Trophoblast cell (in vitro differentiated cells and primary cell): ENCODE results near the gene PACSIN3.

Source experiments
- DNase-seq, 2 donors: peaks; one replicate each; pipeline ENCODE4 v3.0.0-alpha.2; 2016
- H2AFZ ChIP-seq: 2 replicates; pipeline ENCODE4 v1.6.1; 2013; ENCODE audit warnings: low read length, moderate library complexity, mild to moderate bottlenecking; ENCODE audit not compliant: insufficient read depth, poor library complexity
- H2AK5ac ChIP-seq: 2 replicates; pipeline ENCODE4 v1.6.1; 2013; ENCODE audit warnings: mild to moderate bottlenecking, low read length
- H2BK120ac ChIP-seq: 2 replicates; pipeline ENCODE4 v1.6.1; 2013; ENCODE audit warnings: low read length, mild to moderate bottlenecking, moderate library complexity; ENCODE audit not compliant: insufficient read depth, poor library complexity
- H2BK12ac ChIP-seq: 2 replicates; pipeline ENCODE4 v1.6.1; 2013; ENCODE audit warnings: mild to moderate bottlenecking, low read length, moderate library complexity
- H2BK5ac ChIP-seq: 2 replicates; pipeline ENCODE4 v1.6.1; 2013; ENCODE audit warnings: low read length, low read depth, moderate library complexity, mild to moderate bottlenecking; ENCODE audit not compliant: poor library complexity
- H3K14ac ChIP-seq: 2 replicates; pipeline ENCODE4 v1.6.1; 2013; ENCODE audit warnings: mild to moderate bottlenecking, low read length
- H3K18ac ChIP-seq: 2 replicates; pipeline ENCODE4 v1.6.1; 2013; ENCODE audit warnings: mild to moderate bottlenecking, low read length
- H3K23ac ChIP-seq: 2 replicates; pipeline ENCODE4 v1.6.1; 2013; ENCODE audit warnings: low read length
- H3K27ac ChIP-seq: 2 replicates; pipeline ENCODE4 v1.5.1; 2013; ENCODE audit warnings: low read depth, mild to moderate bottlenecking, inconsistent platforms, low read length, moderate library complexity
- H3K27me3 ChIP-seq: 2 replicates; pipeline ENCODE4 v1.6.1; 2013; ENCODE audit warnings: inconsistent platforms, mild to moderate bottlenecking, low read length, moderate library complexity; ENCODE audit not compliant: insufficient read depth
- H3K36me3 ChIP-seq, 2 experiments: 1 replicate in 1 of 2; 2 replicates in 1 of 2; pipeline ENCODE4 v1.6.1; 2013; ENCODE audit warnings: low read length in 2 of 2, mild to moderate bottlenecking in 2 of 2, moderate library complexity in 1 of 2; ENCODE audit not compliant: insufficient read depth in 2 of 2, control insufficient read depth in 1 of 2
- H3K4ac ChIP-seq: 2 replicates; pipeline ENCODE4 v1.6.1; 2013; ENCODE audit warnings: low read depth, mild to moderate bottlenecking, low read length, moderate library complexity
- H3K4me1 ChIP-seq, 2 experiments: 1 replicate in 1 of 2; 2 replicates in 1 of 2; pipeline ENCODE4 v1.6.1; 2013; ENCODE audit warnings: low read length in 2 of 2, mild to moderate bottlenecking in 2 of 2, moderate library complexity in 1 of 2; ENCODE audit not compliant: insufficient read depth in 2 of 2, control insufficient read depth in 1 of 2
- H3K4me2 ChIP-seq: 2 replicates; pipeline ENCODE4 v1.6.1; 2013; ENCODE audit warnings: inconsistent platforms, mild to moderate bottlenecking, low read length, moderate library complexity
- H3K4me3 ChIP-seq: 2 replicates; pipeline ENCODE4 v1.5.1; 2013; ENCODE audit warnings: mild to moderate bottlenecking, low read depth, low read length, inconsistent platforms
- H3K79me1 ChIP-seq: one replicate; pipeline ENCODE4 v1.6.1; 2013; ENCODE audit warnings: low read length
- H3K79me2 ChIP-seq: 2 replicates; pipeline ENCODE4 v1.6.1; 2013; ENCODE audit warnings: low read length, mild to moderate bottlenecking; ENCODE audit not compliant: control insufficient read depth, insufficient read depth, poor library complexity
- H3K9ac ChIP-seq: 2 replicates; pipeline ENCODE4 v1.6.1; 2013; ENCODE audit warnings: mild to moderate bottlenecking, low read length
- H3K9me3 ChIP-seq: 2 replicates; pipeline ENCODE4 v1.6.1; 2013; ENCODE audit warnings: low read depth, mild to moderate bottlenecking, control low read depth, inconsistent platforms, low read length; ENCODE audit not compliant: insufficient read depth
- H4K12ac ChIP-seq: 2 replicates; pipeline ENCODE4 v1.6.1; 2013; ENCODE audit warnings: low read depth, mild to moderate bottlenecking, low read length, moderate library complexity
- H4K8ac ChIP-seq: 2 replicates; pipeline ENCODE4 v1.6.1; 2013; ENCODE audit warnings: low read depth, mild to moderate bottlenecking, low read length, moderate library complexity
- H4K91ac ChIP-seq: one replicate; pipeline ENCODE4 v1.6.1; 2013; ENCODE audit warnings: low read depth, mild to moderate bottlenecking, low read length, moderate library complexity
- WGBS: extraction: QIAGEN DNeasy Blood & Tissue Kit; methylation state at CpG from one replicate; pipeline ENCODE4 v1.1.7; 2013; ENCODE audit warnings: missing lambda C conversion rate; ENCODE audit not compliant: insufficient read length, insufficient coverage; ENCODE audit errors: extremely low coverage; 5-methylcytosine and 5-hydroxymethylcytosine counted together

Gene PACSIN3

DNA sequence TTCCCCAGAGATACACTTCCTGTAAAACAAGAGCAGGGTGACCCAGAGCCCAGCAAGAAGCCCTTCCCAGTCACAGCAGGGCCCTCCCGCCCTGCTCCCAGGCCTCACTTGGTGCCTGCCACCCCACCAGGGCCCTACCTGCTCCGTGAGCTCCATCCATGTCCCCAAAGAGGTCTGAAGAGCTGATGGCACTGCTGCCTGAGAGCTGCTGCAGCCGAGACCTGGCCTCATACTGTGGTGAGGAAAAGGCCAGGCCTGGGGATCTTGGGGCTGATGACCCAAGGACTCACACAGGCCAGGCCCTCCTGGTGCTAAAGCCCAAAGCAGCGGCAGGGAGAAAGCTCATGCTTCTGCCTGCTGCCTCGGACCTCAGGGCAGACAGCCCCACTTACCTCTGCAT, 19.9 kb downstream of the PACSIN3 start:
- Histone ChIP-seq H3K4me2 (no peak overlapping the region), H2BK5ac (no peak overlapping the region), H3K23ac (no peak overlapping the region), H3K18ac (no peak overlapping the region), H3K14ac (no peak overlapping the region), H4K91ac (no peak overlapping the region), H2BK12ac (no peak overlapping the region), H3K4me1 (no peaks in the 10 kb centered on the region), H3K79me2 (no peaks in the 10 kb centered on the region), H4K8ac (no peak overlapping the region), H3K9ac (no peak overlapping the region), H2BK120ac (no peak overlapping the region), H4K12ac (no peak overlapping the region), H3K79me1 (no peaks in the 10 kb centered on the region), H3K4me3 (no peak overlapping the region), H2AK5ac (no peak overlapping the region), H3K36me3 (peaks cover 65 to 71% of the 10 kb centered on the region in 2 experiments), H3K27me3 (no peaks in the 10 kb centered on the region), H3K4ac (no peak overlapping the region), H2AFZ (no peak overlapping the region), H3K27ac (no peak overlapping the region), H3K9me3 (no peaks in the 10 kb centered on the region)
- no peak for DNase-seq
- no CpG with 5 or more reads among the region's 5 CpGs for WGBS

- Histone ChIP-seq H2BK5ac (no peak overlapping the region), H3K9me3 (no peaks in the 10 kb centered on the region), H4K12ac (no peak overlapping the region), H4K91ac (no peak overlapping the region), H2AFZ (no peak overlapping the region), H3K27ac (no peak overlapping the region), H2BK12ac (no peak overlapping the region), H3K9ac (no peak overlapping the region), H3K4me1 (no peaks in the 10 kb centered on the region), H3K4me3 (no peak overlapping the region), H3K18ac (no peak overlapping the region), H3K36me3 (peaks cover 62 to 64% of the 10 kb centered on the region in 2 experiments), H4K8ac (no peak overlapping the region), H3K79me2 (no peaks in the 10 kb centered on the region), H3K14ac (no peak overlapping the region), H3K23ac (no peak overlapping the region), H3K4ac (no peak overlapping the region), H2AK5ac (no peak overlapping the region), H2BK120ac (no peak overlapping the region), H3K79me1 (no peaks in the 10 kb centered on the region), H3K27me3 (no peaks in the 10 kb centered on the region), H3K4me2 (no peak overlapping the region)
- no peak for DNase-seq
- no CpG with 5 or more reads among the region's 16 CpGs for WGBS
Measured at GRCh38 chr11:47165253-47165840, 20.9 kb downstream of the PACSIN3 start.

DNA sequence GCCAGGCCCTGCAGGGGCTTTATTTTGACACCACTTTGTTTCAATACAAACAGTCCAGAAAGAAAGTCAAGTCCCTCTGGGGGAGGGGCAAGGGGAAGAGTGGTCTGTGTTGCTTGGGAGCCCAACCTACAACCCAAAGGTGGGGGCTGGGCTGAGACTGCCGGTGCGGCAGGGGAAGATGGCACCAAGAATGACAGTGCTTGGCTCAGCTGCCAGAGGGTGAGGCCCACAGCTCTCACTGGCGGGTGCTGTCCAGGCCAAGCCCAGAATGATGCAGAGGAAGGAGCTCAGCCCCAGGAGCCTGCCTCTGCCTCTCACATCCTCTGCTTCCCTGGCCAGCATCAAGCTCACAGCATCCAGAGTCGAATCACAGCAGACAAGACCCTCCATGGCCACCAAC, 21.9 kb downstream of the PACSIN3 start:
- Histone ChIP-seq H3K4me3 (no peak overlapping the region), H2AFZ (no peak overlapping the region), H3K27me3 (no peaks in the 10 kb centered on the region), H3K9me3 (no peaks in the 10 kb centered on the region), H4K8ac (no peak overlapping the region), H2BK120ac (no peak overlapping the region), H3K36me3 (peaks cover 55 to 59% of the 10 kb centered on the region in 2 experiments), H3K27ac (no peak overlapping the region), H3K4ac (no peak overlapping the region), H3K79me1 (no peaks in the 10 kb centered on the region), H2AK5ac (no peak overlapping the region), H3K79me2 (no peaks in the 10 kb centered on the region), H3K4me2 (no peak overlapping the region), H3K9ac (no peak overlapping the region), H3K18ac (no peak overlapping the region), H2BK12ac (no peak overlapping the region), H4K91ac (no peak overlapping the region), H3K4me1 (no peaks in the 10 kb centered on the region), H3K14ac (no peak overlapping the region), H4K12ac (no peak overlapping the region), H3K23ac (no peak overlapping the region), H2BK5ac (no peak overlapping the region)
- no peak for DNase-seq
- WGBS = no CpG with 5 or more reads among the region's 4 CpGs

DNA sequence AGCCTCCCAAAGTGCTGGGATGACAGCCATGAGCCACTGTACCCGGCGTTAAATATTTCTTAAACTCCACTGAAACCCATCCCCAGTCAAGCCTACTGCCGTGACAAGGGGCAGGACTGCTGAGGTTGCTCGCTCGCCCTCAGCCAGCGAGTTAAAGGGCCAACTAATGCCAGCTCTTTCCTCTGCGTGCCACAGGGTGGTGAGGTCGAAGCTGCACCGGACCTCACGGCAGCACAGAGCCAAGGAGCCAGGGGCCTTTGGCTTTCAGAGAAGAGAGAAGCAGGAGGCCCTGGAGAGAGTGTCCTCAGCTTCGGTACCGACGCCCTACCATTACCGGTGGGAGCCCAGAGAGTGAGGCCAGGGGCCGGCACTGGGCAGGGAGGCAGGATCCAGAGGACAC, 22.3 kb downstream of the PACSIN3 start:
- Histone ChIP-seq H4K8ac (no peak overlapping the region), H2BK120ac (no peak overlapping the region), H3K4me3 (no peak overlapping the region), H4K91ac (no peak overlapping the region), H3K27me3 (no peaks in the 10 kb centered on the region), H3K79me1 (no peaks in the 10 kb centered on the region), H2BK12ac (no peak overlapping the region), H2AK5ac (no peak overlapping the region), H3K4ac (no peak overlapping the region), H4K12ac (no peak overlapping the region), H3K23ac (no peak overlapping the region), H3K14ac (no peak overlapping the region), H3K79me2 (no peaks in the 10 kb centered on the region), H3K4me2 (no peak overlapping the region), H3K36me3 (peaks cover 54 to 60% of the 10 kb centered on the region in 2 experiments), H3K27ac (no peak overlapping the region), H3K9me3 (no peaks in the 10 kb centered on the region), H3K9ac (no peak overlapping the region), H2BK5ac (no peak overlapping the region), H3K18ac (no peak overlapping the region), H2AFZ (no peak overlapping the region), H3K4me1 (no peaks in the 10 kb centered on the region)
- no CpG with 5 or more reads among the region's 15 CpGs for WGBS
- DNase-seq = no peak
